GM12873 (cell line): ENCODE results near the gene SLC24A3.

Experiments used
- CTCF ChIP-seq: IDR thresholded peaks from 2 replicates; pipeline ENCODE4 v1.5.1; 2012; ENCODE audit warnings: low read depth, mild to moderate bottlenecking, moderate library complexity, low read length, control low read depth; ENCODE audit not compliant: insufficient read depth; ENCODE audit errors: missing control alignments

The SLC24A3 gene

GRCh38 chr20:19321176-19321575, 108.7 kb downstream of the SLC24A3 start:
- TF ChIP-seq CTCF, result no peak

- no peak for TF ChIP-seq CTCF
Observed at GRCh38 chr20:19322061-19322985, 109.9 kb downstream of the SLC24A3 start.

GRCh38 chr20:19327401-19327800, 115.0 kb downstream of the SLC24A3 start:
- no peak for TF ChIP-seq CTCF

GRCh38 chr20:19328676-19329075, 116.2 kb downstream of the SLC24A3 start:
- no peak for TF ChIP-seq CTCF

GRCh38 chr20:19330038-19330437, 117.6 kb downstream of the SLC24A3 start:
- no peak for TF ChIP-seq CTCF

GRCh38 chr20:19330731-19331130, 118.3 kb downstream of the SLC24A3 start:
- TF ChIP-seq CTCF, result no peak

GRCh38 chr20:19333563-19333962, 121.1 kb downstream of the SLC24A3 start:
- TF ChIP-seq CTCF, result no peak
